ENCODE results near the gene OR1J1. TPM values are rescaled to one million over a fixed set of nuclear protein-coding genes. Genes with fewer than 3 reads are reported as not detected.

OR1J1 gene
- total RNA-seq, 2 experiments from 2014 or later: not detected

Other genes with a start within 250 kb of the OR1J1 start
- under 1 TPM in 1 of 2 experiments, not detected in 1; 0.10 TPM for gene LHX6, start 249.0 kb downstream of the OR1J1 start, total RNA-seq
- gene RBM18, start 213.1 kb downstream of the OR1J1 start, total RNA-seq: 10 to 100 TPM; 25.8 to 25.9 TPM
- 10 to 100 TPM; 51.0 TPM for gene MRRF, start 213.0 kb downstream of the OR1J1 start, total RNA-seq
- gene PTGS1, start 106.9 kb downstream of the OR1J1 start, total RNA-seq: not detected
- gene OR1J2, start 32.9 kb upstream of the OR1J1 start, total RNA-seq: not detected
- not detected for gene OR1J4, start 41.2 kb upstream of the OR1J1 start, total RNA-seq
- not detected for gene OR1N1, start 49.4 kb upstream of the OR1J1 start, total RNA-seq
- gene OR1N2, start 75.2 kb upstream of the OR1J1 start, total RNA-seq: not detected
- not detected for gene OR1L8, start 105.5 kb upstream of the OR1J1 start, total RNA-seq
- not detected for gene OR1Q1, start 136.8 kb upstream of the OR1J1 start, total RNA-seq
- gene OR1B1, start 179.7 kb upstream of the OR1J1 start, total RNA-seq: not detected
- gene OR1L1, start 183.8 kb upstream of the OR1J1 start, total RNA-seq: not detected
- not detected for gene OR1L3, start 197.2 kb upstream of the OR1J1 start, total RNA-seq
- not detected for gene OR1L4, start 246.1 kb upstream of the OR1J1 start, total RNA-seq

All from activated naive CD4-positive, alpha-beta T cell treated with anti-CD3 and anti-CD28 coated beads for 36 hours (primary cell).